Motor neuron (in vitro differentiated cells): ENCODE data around the gene CRHR2. TPM values are rescaled to one million over a fixed set of nuclear protein-coding genes. Genes with fewer than 3 reads are reported as not detected.

Experiments used
- ATAC-seq, 8 experiments: fragments of 200-7000 bp; cut with Tn5 transposase; replicated peaks in 6 of 8; 2 replicates each; pipeline ENCODE4 v1.8.0; 2021; ENCODE audit warnings: mild to moderate bottlenecking in 8 of 8, moderate library complexity in 8 of 8
- H3K27ac ChIP-seq, 2 donors: fragments of 250-450 bp; sonication (Bioruptor Pico); 2 replicates each; pipeline ENCODE4 v1.9.0; 2021; ENCODE audit warnings: antibody characterized with exemption in 2 of 2, mild to moderate bottlenecking in 2 of 2, moderate library complexity in 1 of 2
- H3K4me1 ChIP-seq, 2 donors: fragments of 250-450 bp; sonication (Bioruptor Pico); replicated peaks in 1 of 2; 2 replicates each; pipeline ENCODE4 v1.6.1; 2021; ENCODE audit warnings: antibody characterized with exemption in 2 of 2, mild to moderate bottlenecking in 2 of 2, moderate library complexity in 1 of 2
- H3K4me3 ChIP-seq, 5 donors: fragments of 250-450 bp; sonication (Bioruptor Pico); 2 replicates each; pipeline ENCODE4 v1.9.0; 2021; ENCODE audit warnings: antibody characterized with exemption in 5 of 5, mild to moderate bottlenecking in 5 of 5, moderate library complexity in 4 of 5
- WGBS, 10 experiments: fragments of 450-650 bp; shearing (Covaris generic); methylation state at CpG; one replicate each; pipeline ENCODE4 v1.0.0; 2022; 5-methylcytosine and 5-hydroxymethylcytosine counted together
- in situ Hi-C, 9 experiments: fragments of 400-800 bp; cut with MboI; loops; one replicate each; pipeline ENCODE4 v1.15.0; 2021; ENCODE audit warnings: low sequenced_read_pairs in 9 of 9, low pct_unique_long_range_greater_than_20kb in 2 of 9; ENCODE audit not compliant: unreplicated experiment in 9 of 9
- total RNA-seq, 8 experiments: library from RNA; unstranded; fragments of 300-600 nt; gene quantifications; 2 replicates each; pipeline versions ENCODE4 v1.2.3 to v1.2.4, GENCODE V29; 2022

Gene CRHR2
- total RNA-seq, 8 experiments from 2014 or later = 0.22 to 1.2 (median 0.60) TPM; not detected in 1

GRCh38 chr7:30655096-30655970, 26.9 kb downstream of the CRHR2 start:
- Histone ChIP-seq H3K4me1 (peaks cover 12 to 19% of the 10 kb centered on the region in 2 donors), H3K4me3 (no peak overlapping the region), H3K27ac (no peak overlapping the region)
- no peak for ATAC-seq
- 80 to 100% (median 83%) methylated on average over 1 to 9 of the region's 22 CpGs; no CpG with 5 or more reads in 5 of the 10 experiments for whole genome bisulfite sequencing, 10 experiments
- in situ Hi-C loops = no loop called here

- 81 to 100% (median 95%) methylated on average over 2 to 4 of the region's 15 CpGs; no CpG with 5 or more reads in 4 of the 10 experiments for WGBS, 10 experiments
- peaks cover 12 to 19% of the 10 kb centered on the region in 2 donors for H3K4me1 ChIP-seq
- no peak overlapping the region for H3K27ac ChIP-seq
- in situ Hi-C loops = no loop called here
- no peak overlapping the region for H3K4me3 ChIP-seq
- no peak for ATAC-seq
These were observed 27.8 kb downstream of the CRHR2 start for GRCh38 chr7:30654296-30655090.

- Histone ChIP-seq H3K27ac (no peak overlapping the region), H3K4me1 (peaks cover 12 to 19% of the 10 kb centered on the region in 2 donors), H3K4me3 (no peak overlapping the region)
- WGBS, 10 experiments = 80 to 100% (median 96%) methylated on average over 1 to 5 of the region's 19 CpGs; no CpG with 5 or more reads in 5 of the 10 experiments
- in situ Hi-C loops = no loop called here
- no peak for ATAC-seq
These were observed 29.3 kb downstream of the CRHR2 start for GRCh38 chr7:30652698-30653641.

GRCh38 chr7:30652132-30652531, 30.1 kb downstream of the CRHR2 start:
- Histone ChIP-seq H3K4me1 (peaks cover 12 to 18% of the 10 kb centered on the region in 2 donors), H3K27ac (no peak overlapping the region), H3K4me3 (no peak overlapping the region)
- in situ Hi-C loops = no loop called here
- WGBS, 10 experiments = 69 to 100% (median 85%) methylated on average over 2 to 4 of the region's 7 CpGs; no CpG with 5 or more reads in 4 of the 10 experiments
- no peak for ATAC-seq

- H3K4me3 ChIP-seq = no peak overlapping the region
- WGBS, 10 experiments = 53 to 100% (median 98%) methylated on average over 1 to 4 of the region's 7 CpGs; no CpG with 5 or more reads in 4 of the 10 experiments
- H3K4me1 ChIP-seq = peaks cover 0 to under 1% of the 10 kb centered on the region in 2 donors
- in situ Hi-C loops = no loop called here
- H3K27ac ChIP-seq = no peak overlapping the region
- ATAC-seq = no peak
These were observed 31.8 kb downstream of the CRHR2 start for GRCh38 chr7:30650421-30650808.

GRCh38 chr7:30649717-30650420, 32.4 kb downstream of the CRHR2 start:
- 42 to 100% (median 80%) methylated on average over 1 to 9 of the region's 13 CpGs; no CpG with 5 or more reads in 4 of the 10 experiments for WGBS, 10 experiments
- no peak overlapping the region for H3K4me3 ChIP-seq
- in situ Hi-C loops = no loop called here
- ATAC-seq = no peak
- H3K4me1 ChIP-seq = no peaks in the 10 kb centered on the region
- H3K27ac ChIP-seq = no peak overlapping the region

GRCh38 chr7:30648744-30649540, 33.3 kb downstream of the CRHR2 start:
- Histone ChIP-seq H3K4me1 (no peaks in the 10 kb centered on the region), H3K27ac (no peak overlapping the region), H3K4me3 (no peak overlapping the region)
- peak in 1 of 8 experiments; percentile 26 for ATAC-seq
- in situ Hi-C loops = no loop called here
- WGBS, 10 experiments = 64 to 100% (median 73%) methylated on average over 1 to 2 of the region's 15 CpGs; no CpG with 5 or more reads in 4 of the 10 experiments

GRCh38 chr7:30647589-30648364, 34.5 kb downstream of the CRHR2 start:
- WGBS, 10 experiments = 66 to 93% (median 83%) methylated on average over 2 to 8 of the region's 10 CpGs; no CpG with 5 or more reads in 2 of the 10 experiments
- ATAC-seq = peak in 5 of 8 experiments; percentile 25 to 57 (median 32)
- in situ Hi-C loops = no loop called here
- peaks cover 0 to 3% of the 10 kb centered on the region in 2 donors for H3K4me1 ChIP-seq
- H3K27ac ChIP-seq = no peak overlapping the region
- H3K4me3 ChIP-seq = no peak overlapping the region

- H3K27ac ChIP-seq = no peak overlapping the region
- peak in 2 of 8 experiments; percentile 18 to 26 for ATAC-seq
- 80 to 100% (median 94%) methylated on average over 1 to 6 of the region's 12 CpGs; no CpG with 5 or more reads in 4 of the 10 experiments for WGBS, 10 experiments
- peaks cover 6 to 9% of the 10 kb centered on the region in 2 donors for H3K4me1 ChIP-seq
- in situ Hi-C loops = no loop called here
- H3K4me3 ChIP-seq = no peak overlapping the region
These were observed 36.1 kb downstream of the CRHR2 start for GRCh38 chr7:30646154-30646553.

- Histone ChIP-seq H3K4me3 (no peak overlapping the region), H3K27ac (no peak overlapping the region), H3K4me1 (peaks cover 6 to 9% of the 10 kb centered on the region in 2 donors)
- in situ Hi-C loops = no loop called here
- ATAC-seq = no peak
- WGBS, 10 experiments = 50 to 100% (median 100%) methylated on average over 1 to 3 of the region's 3 CpGs; no CpG with 5 or more reads in 3 of the 10 experiments
These were observed 36.6 kb downstream of the CRHR2 start for GRCh38 chr7:30645661-30646060.
